GM19397 (cell line): ENCODE measurements around the gene ACTL8.

Experiments used
- ATAC-seq: cut with Tn5 transposase; IDR thresholded peaks from one replicate; pipeline ENCODE4 v1.9.1; 2021; ENCODE audit warnings: mild to moderate bottlenecking, moderate library complexity; ENCODE audit not compliant: unreplicated experiment

Gene ACTL8

GRCh38 chr1:17873007-17873675 lies 118.0 kb downstream of the ACTL8 start:
- ATAC-seq = no peak

GRCh38 chr1:17874231-17874630 lies 119.1 kb downstream of the ACTL8 start:
- ATAC-seq = no peak

GRCh38 chr1:17874710-17875109 lies 119.6 kb downstream of the ACTL8 start:
- ATAC-seq = no peak

- ATAC-seq = no peak
Observed at GRCh38 chr1:17875171-17875881, 120.2 kb downstream of the ACTL8 start.

GRCh38 chr1:17875882-17876280 lies 120.7 kb downstream of the ACTL8 start:
- ATAC-seq = no peak
